GM12892 (cell line): Measurements from ENCODE around the gene PRICKLE3.
"Not testable (repeated sequence)": the region's sequence is repeated elsewhere in the genome, so short reads cannot be mapped to it uniquely, and the experiment has no call there.

Experiments
- DNase-seq: peaks from one replicate; pipeline ENCODE4 v3.0.0; 2011; ENCODE audit not compliant: insufficient read length
- FAIRE-seq: peaks from 2 replicates; lab custom pipeline; 2011; peaks lifted over from hg19 to GRCh38; lab: Jason Lieb, UNC
- POLR2A ChIP-seq: IDR thresholded peaks from 2 replicates; pipeline ENCODE4 v1.6.1; 2011; ENCODE audit warnings: low read depth, low read length, control low read depth
- POLR2AphosphoS5 ChIP-seq: IDR thresholded peaks from 2 replicates; pipeline ENCODE4 v1.6.1; 2011; ENCODE audit warnings: low read depth, low read length, control low read depth
- TAF1 ChIP-seq: IDR thresholded peaks from 2 replicates; pipeline ENCODE4 v1.6.1; 2011; ENCODE audit warnings: low read depth, mild to moderate bottlenecking, control low read depth, low read length, borderline replicate concordance

The PRICKLE3 gene

GRCh38 chrX:49177338-49177833, 8.8 kb downstream of the PRICKLE3 start:
- DNase-seq (no peak), FAIRE-seq (no peak)
- TF ChIP-seq POLR2AphosphoS5 = no peak
- TF ChIP-seq POLR2A = no peak
- TF ChIP-seq TAF1 = no peak

- FAIRE-seq = no peak
- TF ChIP-seq POLR2A (no peak), POLR2AphosphoS5 (no peak), TAF1 (no peak)
- DNase-seq = no peak
These were observed 9.5 kb downstream of the PRICKLE3 start for GRCh38 chrX:49176421-49177326.

GRCh38 chrX:49175435-49176274, 10.5 kb downstream of the PRICKLE3 start:
- no peak for FAIRE-seq
- TF ChIP-seq TAF1 (no peak), POLR2AphosphoS5 (no peak)
- DNase-seq = no peak

- FAIRE-seq (no peak), DNase-seq (no peak)
- TF ChIP-seq POLR2AphosphoS5 = no peak
- TF ChIP-seq POLR2A = no peak
- no peak for TF ChIP-seq TAF1
These were observed 11.4 kb downstream of the PRICKLE3 start for GRCh38 chrX:49174723-49175122.

- DNase-seq, FAIRE-seq: not testable (repeated sequence)
These were observed 12.6 kb downstream of the PRICKLE3 start for GRCh38 chrX:49173544-49173943.

- FAIRE-seq = no peak
- TF ChIP-seq POLR2A (no peak), TAF1 (no peak), POLR2AphosphoS5 (no peak)
- no peak for DNase-seq
These were observed 13.8 kb downstream of the PRICKLE3 start for GRCh38 chrX:49172280-49172780.

- FAIRE-seq (peak; percentile 40), DNase-seq (no peak)
- TF ChIP-seq POLR2A = peak; percentile 52; the same call in 1 of the 2 replicates
- no peak for TF ChIP-seq TAF1
These were observed 14.4 kb downstream of the PRICKLE3 start, which contains the start of gene PLP2 for GRCh38 chrX:49171752-49172279. PLP2 (plus strand) TSS chrX:49171898; CDS start chrX:49172001, 103 bp downstream.

- FAIRE-seq (peak; percentile 53), DNase-seq (no peak)
- TF ChIP-seq POLR2AphosphoS5 (no peak), TAF1 (no peak), POLR2A (no peak)
These were observed 18.4 kb downstream of the PRICKLE3 start for GRCh38 chrX:49167740-49168108.

GRCh38 chrX:49166914-49167739, 19.0 kb downstream of the PRICKLE3 start:
- no peak for DNase-seq
- FAIRE-seq = peak; percentile 76
- TF ChIP-seq POLR2AphosphoS5 (no peak), TAF1 (0 out of 2 replicates have a peak, but pooled peaks have one; percentile 7), POLR2A (no peak)

- FAIRE-seq (no peak), DNase-seq (no peak)
- TF ChIP-seq POLR2AphosphoS5 (no peak), TAF1 (no peak), POLR2A (no peak)
These were observed 20.0 kb downstream of the PRICKLE3 start for GRCh38 chrX:49165901-49166881.
